ENCODE results near the gene SLIT1. TPM values are rescaled to one million over a fixed set of nuclear protein-coding genes. Genes with fewer than 3 reads are reported as not detected.

The SLIT1 gene
- total RNA-seq, 4 donors from 2014 or later = 0.10 to 0.13 TPM; not detected in 2

GRCh38 chr10:97144297-97144696 lies 41.5 kb downstream of the SLIT1 start:
- TF ChIP-seq POLR2A (IDR thresholded peaks at IDR 0.05) = no peak
- in situ Hi-C loops (cut with MboI; ENCODE audit: low sequenced_read_pairs in 4 of 4) (no loop called here), intact Hi-C loops (cut with DNase I; ENCODE audit: low total_unique reads) (no loop called here)
- H3K36me3 ChIP-seq = no peaks in the 10 kb centered on the region
- H3K4me3 ChIP-seq = no peak overlapping the region
- no peaks in the 10 kb centered on the region for H3K4me1 ChIP-seq
- DNase-seq (no peak), ATAC-seq (no peak)
- no peaks in the 10 kb centered on the region for H3K9me3 ChIP-seq
- no peak overlapping the region for H3K27ac ChIP-seq
- peaks cover 0 to 8% (median 6%) of the 10 kb centered on the region in 3 donors for H3K27me3 ChIP-seq

DNA sequence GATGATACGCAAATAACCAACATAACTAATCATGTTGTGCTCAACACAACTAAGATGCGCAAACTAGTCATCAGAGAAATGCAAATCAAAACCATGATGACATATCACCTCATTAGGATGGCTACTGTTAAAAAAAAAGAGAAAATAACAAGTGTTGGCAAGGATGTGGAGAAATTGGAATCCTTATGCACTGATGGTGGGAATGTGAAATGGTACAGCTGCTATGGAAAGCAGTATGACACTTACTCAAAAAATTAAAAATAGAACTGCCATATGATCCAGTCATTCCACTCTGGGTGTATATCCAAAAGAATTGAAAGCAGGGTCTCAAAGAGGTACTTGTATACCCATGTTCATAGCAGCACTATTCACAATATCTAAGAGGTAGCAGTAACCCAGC lies 42.9 kb downstream of the SLIT1 start:
- TF ChIP-seq, protein P1, sequence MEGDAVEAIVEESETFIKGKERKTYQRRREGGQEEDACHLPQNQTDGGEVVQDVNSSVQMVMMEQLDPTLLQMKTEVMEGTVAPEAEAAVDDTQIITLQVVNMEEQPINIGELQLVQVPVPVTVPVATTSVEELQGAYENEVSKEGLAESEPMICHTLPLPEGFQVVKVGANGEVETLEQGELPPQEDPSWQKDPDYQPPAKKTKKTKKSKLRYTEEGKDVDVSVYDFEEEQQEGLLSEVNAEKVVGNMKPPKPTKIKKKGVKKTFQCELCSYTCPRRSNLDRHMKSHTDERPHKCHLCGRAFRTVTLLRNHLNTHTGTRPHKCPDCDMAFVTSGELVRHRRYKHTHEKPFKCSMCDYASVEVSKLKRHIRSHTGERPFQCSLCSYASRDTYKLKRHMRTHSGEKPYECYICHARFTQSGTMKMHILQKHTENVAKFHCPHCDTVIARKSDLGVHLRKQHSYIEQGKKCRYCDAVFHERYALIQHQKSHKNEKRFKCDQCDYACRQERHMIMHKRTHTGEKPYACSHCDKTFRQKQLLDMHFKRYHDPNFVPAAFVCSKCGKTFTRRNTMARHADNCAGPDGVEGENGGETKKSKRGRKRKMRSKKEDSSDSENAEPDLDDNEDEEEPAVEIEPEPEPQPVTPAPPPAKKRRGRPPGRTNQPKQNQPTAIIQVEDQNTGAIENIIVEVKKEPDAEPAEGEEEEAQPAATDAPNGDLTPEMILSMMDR (IDR thresholded peaks at IDR 0.05 in 4 of 5, conservative IDR thresholded peaks at IDR 0.05 in 1 of 5) = no peak
- TF ChIP-seq POLR2A (IDR thresholded peaks at IDR 0.05) = no peak
- intact Hi-C loops (cut with DNase I; ENCODE audit: low total_unique reads) = no loop called here
- H3K4me3 ChIP-seq = no peak overlapping the region
- H3K9me3 ChIP-seq = no peaks in the 10 kb centered on the region
- H3K36me3 ChIP-seq = no peaks in the 10 kb centered on the region
- H3K27ac ChIP-seq = no peak overlapping the region
- DNase-seq (no peak), ATAC-seq (no peak)
- H3K27me3 ChIP-seq = peaks cover 0 to 8% (median 6%) of the 10 kb centered on the region in 3 donors
- H3K4me1 ChIP-seq = no peaks in the 10 kb centered on the region
- in situ Hi-C loops (cut with MboI; ENCODE audit: low sequenced_read_pairs in 4 of 4) = no loop called here

DNA sequence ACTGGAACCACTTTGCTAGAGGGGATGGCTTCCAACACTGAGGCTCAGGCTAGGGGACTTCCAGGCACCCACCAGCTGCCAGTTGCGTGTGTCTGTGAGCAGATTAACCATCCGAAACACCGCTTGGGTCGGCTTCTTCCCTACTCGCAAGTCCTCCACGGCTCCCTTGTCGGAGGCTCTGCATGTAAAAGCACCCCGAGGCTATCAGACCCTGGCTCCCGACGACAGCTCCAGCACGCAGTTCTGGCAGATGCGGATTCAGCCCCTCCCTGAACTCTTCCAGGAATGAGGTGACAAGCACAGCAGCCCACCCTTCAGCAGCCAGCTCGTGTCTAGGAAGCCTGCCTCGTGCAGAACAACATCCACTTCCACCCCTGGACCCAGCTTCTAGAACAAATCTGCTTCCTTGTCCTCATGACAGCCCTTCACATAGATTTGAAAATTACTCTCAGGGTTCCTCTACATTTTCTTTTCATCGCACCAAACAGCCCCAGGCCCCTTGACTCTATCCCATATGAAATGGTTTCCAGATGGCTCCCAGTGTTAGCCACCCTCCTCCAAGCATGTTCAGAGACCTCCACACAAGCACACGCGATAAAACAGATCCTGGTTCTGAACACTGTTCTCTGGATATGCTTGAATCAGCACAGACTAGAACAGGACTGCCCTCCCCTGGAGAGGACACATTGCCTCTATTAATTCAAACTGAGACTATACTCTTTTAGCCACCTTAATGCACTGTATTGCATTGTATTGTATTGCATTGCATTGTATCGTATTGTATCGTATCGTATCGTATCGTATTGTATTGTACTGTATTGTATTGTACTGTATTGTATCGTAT lies 44.6 kb downstream of the SLIT1 start:
- in situ Hi-C loops (cut with MboI; ENCODE audit: low sequenced_read_pairs in 4 of 4) = no loop called here
- Histone ChIP-seq H3K36me3 (no peaks in the 10 kb centered on the region), H3K27me3 (peaks cover 0 to 8% (median 6%) of the 10 kb centered on the region in 3 donors), H3K4me3 (no peak overlapping the region), H3K27ac (no peak overlapping the region), H3K9me3 (no peaks in the 10 kb centered on the region), H3K4me1 (no peaks in the 10 kb centered on the region)
- ATAC-seq (no peak), DNase-seq (no peak)
- intact Hi-C loops (cut with DNase I; ENCODE audit: low total_unique reads) = no loop called here
- TF ChIP-seq POLR2A (IDR thresholded peaks at IDR 0.05) = no peak
- TF ChIP-seq, protein P1 (IDR thresholded peaks at IDR 0.05 in 4 of 5, conservative IDR thresholded peaks at IDR 0.05 in 1 of 5) = no peak

DNA sequence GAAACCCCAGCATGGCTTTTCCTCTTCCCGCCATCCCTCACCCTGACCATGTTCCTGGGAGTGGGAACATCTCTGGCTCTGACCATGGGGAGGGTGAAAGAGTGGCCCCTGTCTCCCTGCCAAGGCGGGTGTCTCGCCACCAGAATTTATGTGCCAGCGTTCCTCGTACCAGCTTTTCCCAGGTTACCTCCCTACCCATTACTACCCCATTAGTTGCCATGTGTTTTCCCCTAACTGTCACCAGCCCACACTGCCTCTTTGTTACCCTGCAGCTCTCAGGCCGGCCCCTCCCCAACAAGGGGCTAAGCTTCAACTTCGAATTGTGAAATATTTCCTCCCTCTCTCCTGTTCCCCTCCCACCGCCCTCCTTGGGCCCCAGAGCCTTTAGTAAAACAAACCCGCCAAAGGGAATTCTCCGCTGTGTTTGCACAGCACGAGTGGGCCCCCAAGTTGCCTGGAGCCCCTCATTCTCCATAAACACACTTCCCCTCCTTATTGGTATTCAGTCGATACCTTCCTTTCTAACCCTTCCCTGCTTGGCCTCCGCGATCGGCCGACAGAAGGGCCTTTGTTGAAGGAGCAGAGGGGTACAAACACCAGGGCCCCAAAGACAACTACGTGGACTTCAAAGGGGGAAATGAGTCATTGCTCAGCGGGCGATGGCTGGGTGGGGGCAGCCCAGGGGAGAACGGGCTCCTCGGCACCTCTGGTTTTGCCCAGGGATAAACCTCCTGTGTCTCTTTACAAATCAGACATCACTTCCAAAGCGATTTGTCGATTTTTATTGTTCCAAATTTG lies 45.5 kb downstream of the SLIT1 start:
- intact Hi-C loops (cut with DNase I; ENCODE audit: low total_unique reads) (no loop called here), in situ Hi-C loops (cut with MboI; ENCODE audit: low sequenced_read_pairs in 4 of 4) (no loop called here)
- H3K27ac ChIP-seq = no peak overlapping the region
- ATAC-seq = no peak
- no peaks in the 10 kb centered on the region for H3K4me1 ChIP-seq
- H3K36me3 ChIP-seq = no peaks in the 10 kb centered on the region
- no peak for TF ChIP-seq POLR2A (IDR thresholded peaks at IDR 0.05)
- TF ChIP-seq, protein P1 (IDR thresholded peaks at IDR 0.05 in 4 of 5, conservative IDR thresholded peaks at IDR 0.05 in 1 of 5) = no peak
- no peaks in the 10 kb centered on the region for H3K9me3 ChIP-seq
- no peak for DNase-seq
- H3K27me3 ChIP-seq = peaks cover 0 to 8% (median 6%) of the 10 kb centered on the region in 3 donors
- no peak overlapping the region for H3K4me3 ChIP-seq

GRCh38 chr10:97139651-97140048 lies 46.1 kb downstream of the SLIT1 start:
- peaks cover 0 to 8% (median 6%) of the 10 kb centered on the region in 3 donors for H3K27me3 ChIP-seq
- no peak for ATAC-seq
- in situ Hi-C loops (cut with MboI; ENCODE audit: low sequenced_read_pairs in 4 of 4) (no loop called here), intact Hi-C loops (cut with DNase I; ENCODE audit: low total_unique reads) (no loop called here)
- H3K9me3 ChIP-seq = no peaks in the 10 kb centered on the region
- TF ChIP-seq, protein P1 (IDR thresholded peaks at IDR 0.05 in 4 of 5, conservative IDR thresholded peaks at IDR 0.05 in 1 of 5) = no peak
- TF ChIP-seq POLR2A (IDR thresholded peaks at IDR 0.05) = no peak
- H3K4me3 ChIP-seq = no peak overlapping the region
- no peak overlapping the region for H3K27ac ChIP-seq
- DNase-seq = no peak
- H3K36me3 ChIP-seq = no peaks in the 10 kb centered on the region
- H3K4me1 ChIP-seq = no peaks in the 10 kb centered on the region
